ENCODE results near the gene INTS6. TPM values are rescaled to one million over a fixed set of nuclear protein-coding genes. Genes with fewer than 3 reads are reported as not detected.

Gene INTS6
- total RNA-seq, 4 donors from 2014 or later: 42.1 to 53.7 (median 45.4) TPM

DNA sequence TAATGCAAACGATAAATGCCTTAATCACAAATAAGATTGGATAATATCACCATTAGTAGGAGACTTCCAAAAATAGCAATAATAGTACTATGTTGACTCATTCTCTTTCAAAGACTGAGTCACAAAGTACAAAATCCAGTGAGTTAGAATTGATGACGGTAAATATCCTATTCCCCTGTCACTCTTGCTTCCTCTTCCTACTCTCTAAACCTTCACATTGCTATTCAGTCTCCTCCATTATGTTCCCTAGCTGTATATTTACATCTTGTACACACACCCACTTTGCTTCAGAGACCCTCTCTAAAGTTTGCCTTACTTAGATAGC is 26.3 kb upstream of the INTS6 start:
- no peaks in the 10 kb centered on the region for H3K27me3 ChIP-seq

GRCh38 chr13:51478418-51479198 is 25.8 kb upstream of the INTS6 start:
- WGBS, 2 donors: 83 to 85% methylated on average over 8 of the region's 8 CpGs
- intact Hi-C loops (cut with DNase I): no loop called here
- no peaks in the 10 kb centered on the region for H3K4me1 ChIP-seq
- no peaks in the 10 kb centered on the region for H3K9me3 ChIP-seq
- no peaks in the 10 kb centered on the region for H3K27me3 ChIP-seq
- no peak for TF ChIP-seq POLR2A (IDR thresholded peaks at IDR 0.05)
- no peak for TF ChIP-seq CTCF (IDR thresholded peaks at IDR 0.05)
- no peak for DNase-seq
- H3K36me3 ChIP-seq: no peaks in the 10 kb centered on the region
- H3K4me3 ChIP-seq (replicated peaks in 1 of 3): no peak overlapping the region
- no peak overlapping the region for H3K27ac ChIP-seq

More for the DNA sequence above, 26.3 kb upstream of the INTS6 start:
- Histone ChIP-seq H3K4me1 (no peaks in the 10 kb centered on the region), H3K36me3 (no peaks in the 10 kb centered on the region), H3K4me3 (replicated peaks in 1 of 3) (no peak overlapping the region), H3K27ac (no peak overlapping the region), H3K9me3 (no peaks in the 10 kb centered on the region)
- WGBS, 2 donors: 68 to 79% methylated on average over 2 of the region's 2 CpGs
- intact Hi-C loops (cut with DNase I): no loop called here
- TF ChIP-seq CTCF (IDR thresholded peaks at IDR 0.05): no peak
- TF ChIP-seq POLR2A (IDR thresholded peaks at IDR 0.05): no peak
- DNase-seq: no peak

DNA sequence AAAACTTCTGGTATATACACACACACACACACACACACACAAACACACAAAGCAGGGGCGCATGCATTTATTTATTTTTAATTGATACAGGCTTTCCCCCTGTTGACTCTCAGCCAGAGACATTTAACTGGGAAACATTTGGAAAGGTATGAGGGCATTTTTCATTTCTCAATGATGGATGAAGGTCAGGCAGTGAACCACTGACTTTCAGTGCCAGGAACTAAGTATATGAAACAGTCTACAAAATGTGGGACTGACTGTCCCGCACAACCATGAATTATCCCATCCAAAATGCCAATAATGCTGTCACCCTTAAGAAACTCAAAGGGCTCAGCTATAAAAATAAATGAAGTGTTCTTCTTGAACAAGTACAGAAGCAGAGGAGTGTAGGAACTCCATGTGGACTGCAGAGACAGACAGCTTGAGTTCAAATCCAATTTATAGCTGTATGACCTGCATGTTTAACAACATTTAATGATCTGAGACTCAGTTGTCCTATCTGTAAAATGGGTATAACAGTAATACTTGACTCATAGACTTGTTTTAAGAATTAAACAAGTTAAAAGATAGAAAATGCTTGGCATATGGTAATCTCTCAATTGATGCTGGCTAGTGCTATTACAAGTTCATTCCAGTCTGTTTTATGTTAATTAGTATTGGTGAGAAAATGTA is 25.0 kb upstream of the INTS6 start:
- intact Hi-C loops (cut with DNase I): no loop called here
- TF ChIP-seq CTCF (IDR thresholded peaks at IDR 0.05) (no peak), POLR2A (IDR thresholded peaks at IDR 0.05) (no peak)
- Histone ChIP-seq H3K27me3 (no peaks in the 10 kb centered on the region), H3K9me3 (no peaks in the 10 kb centered on the region), H3K4me1 (no peaks in the 10 kb centered on the region), H3K36me3 (no peaks in the 10 kb centered on the region), H3K4me3 (replicated peaks in 1 of 3) (no peak overlapping the region), H3K27ac (no peak overlapping the region)
- WGBS, 2 donors: 81 to 82% methylated on average over 2 of the region's 2 CpGs
- no peak for DNase-seq

DNA sequence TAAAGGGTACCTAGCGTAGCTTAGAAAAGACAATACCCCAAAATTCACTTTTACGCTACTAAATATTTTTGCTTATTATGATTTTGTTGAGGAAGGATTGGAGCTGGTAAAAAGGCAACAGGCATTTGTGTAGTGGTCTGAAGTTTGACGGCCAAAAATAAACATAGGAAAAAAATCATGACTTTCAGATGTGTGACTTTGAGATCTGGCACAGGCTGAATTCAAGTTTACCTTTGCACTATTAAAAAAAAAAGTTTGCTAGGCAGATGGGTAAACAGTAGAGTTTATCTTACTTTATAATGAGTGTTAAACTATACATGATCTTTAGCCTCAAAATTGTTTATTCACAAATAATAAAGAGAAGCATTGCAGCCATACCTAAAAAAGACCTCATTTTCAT is 24.3 kb upstream of the INTS6 start:
- Histone ChIP-seq H3K4me3 (replicated peaks in 1 of 3) (no peak overlapping the region), H3K27me3 (no peaks in the 10 kb centered on the region), H3K9me3 (no peaks in the 10 kb centered on the region), H3K36me3 (no peaks in the 10 kb centered on the region), H3K27ac (no peak overlapping the region), H3K4me1 (no peaks in the 10 kb centered on the region)
- intact Hi-C loops (cut with DNase I): no loop called here
- no peak for DNase-seq
- TF ChIP-seq CTCF (IDR thresholded peaks at IDR 0.05): no peak
- no peak for TF ChIP-seq POLR2A (IDR thresholded peaks at IDR 0.05)
- WGBS, 2 donors: 78 to 85% methylated on average over 3 of the region's 3 CpGs
